ENCODE measurements around the gene RTF2.
A peak's percentile ranks its signal among the peaks of the same experiment; 100 is the strongest.

The RTF2 gene

GRCh38 chr20:56468316-56469076 lies at the start of gene RTF2:
Gene RTF2 (plus strand): TSS chr20:56468627. CDS start chr20:56468698, 71 bp downstream.
- peak within 1 kb of the TSS; percentile 94 for H3K4me3 ChIP-seq (ENCODE audit: low read depth, low read length)

- H3K4me3 ChIP-seq (ENCODE audit: low read depth, low read length) = no peak overlapping the region
These were observed 48.4 kb upstream of the RTF2 start for GRCh38 chr20:56420028-56420427.

- H3K4me3 ChIP-seq (ENCODE audit: low read depth, low read length) = no peak overlapping the region
These were observed 47.3 kb upstream of the RTF2 start for GRCh38 chr20:56420940-56421688.

GRCh38 chr20:56422076-56422823 lies 46.2 kb upstream of the RTF2 start:
- no peak overlapping the region for H3K4me3 ChIP-seq (ENCODE audit: low read depth, low read length)

DNA sequence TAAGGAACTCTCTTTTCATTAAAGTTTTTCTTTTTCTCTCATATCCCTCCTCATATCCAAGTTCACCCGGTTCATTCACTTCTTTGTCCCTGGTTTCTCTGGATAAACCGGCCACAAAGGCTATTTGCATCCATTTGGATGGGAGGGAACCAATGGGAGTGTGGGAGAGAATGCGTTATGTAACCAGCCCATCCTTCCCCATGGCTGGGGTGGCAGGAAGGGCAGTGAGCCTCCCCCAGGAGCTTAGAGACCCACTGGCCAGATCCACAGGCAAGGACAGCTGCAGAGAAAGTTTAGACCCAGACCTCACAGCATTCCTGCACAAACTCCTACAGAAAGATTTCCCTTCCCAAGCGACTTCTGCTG lies 45.6 kb upstream of the RTF2 start:
- no peak overlapping the region for H3K4me3 ChIP-seq (ENCODE audit: low read depth, low read length)

- H3K4me3 ChIP-seq (ENCODE audit: low read depth, low read length) = no peak overlapping the region
These were observed 45.2 kb upstream of the RTF2 start for GRCh38 chr20:56423211-56423610.

DNA sequence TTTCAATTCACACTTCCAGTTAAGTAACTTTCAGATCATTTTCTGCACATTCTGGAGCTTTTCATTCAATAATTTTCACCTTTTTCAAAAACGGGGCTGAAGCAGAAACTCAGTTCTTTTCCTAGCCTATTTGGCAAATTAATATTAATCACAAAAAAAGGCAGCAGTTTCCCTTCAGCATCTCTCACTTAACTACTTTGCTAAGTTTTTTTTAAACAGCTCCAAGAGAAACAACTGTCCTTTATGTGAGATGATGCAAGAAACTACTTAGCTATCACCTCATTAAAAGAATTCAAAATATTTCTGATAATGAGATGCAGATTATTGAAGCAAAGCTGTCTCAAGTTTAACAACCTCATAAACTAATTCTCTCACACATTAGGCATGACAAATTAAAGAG lies 44.5 kb upstream of the RTF2 start:
- H3K4me3 ChIP-seq (ENCODE audit: low read depth, low read length) = no peak overlapping the region

GRCh38 chr20:56424931-56425330 lies 43.5 kb upstream of the RTF2 start:
- H3K4me3 ChIP-seq (ENCODE audit: low read depth, low read length) = no peak overlapping the region

DNA sequence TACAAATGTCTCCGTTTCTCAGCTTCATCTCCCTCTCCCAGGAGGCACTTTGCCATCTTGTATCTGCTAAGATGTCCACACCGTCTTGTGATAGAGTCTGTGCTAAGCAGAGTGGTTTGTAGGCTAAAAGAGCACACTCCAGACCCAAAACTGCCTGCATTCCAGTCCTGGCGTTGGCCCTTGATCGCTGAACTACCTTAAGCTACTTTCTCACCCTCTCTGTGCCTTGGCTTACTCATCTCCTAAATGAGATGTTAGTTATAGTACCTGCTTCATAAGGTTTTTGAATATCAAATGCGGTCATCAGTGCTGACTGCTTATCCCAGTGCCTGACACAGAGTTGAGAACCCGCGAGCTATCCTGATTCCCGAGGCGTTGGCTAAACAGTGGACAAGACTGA lies 42.4 kb upstream of the RTF2 start:
- H3K4me3 ChIP-seq (ENCODE audit: low read depth, low read length) = no peak overlapping the region

GRCh38 chr20:56426926-56427325 lies 41.5 kb upstream of the RTF2 start:
- no peak overlapping the region for H3K4me3 ChIP-seq (ENCODE audit: low read depth, low read length)

- H3K4me3 ChIP-seq (ENCODE audit: low read depth, low read length) = no peak overlapping the region
These were observed 40.6 kb upstream of the RTF2 start for GRCh38 chr20:56427797-56428196.

DNA sequence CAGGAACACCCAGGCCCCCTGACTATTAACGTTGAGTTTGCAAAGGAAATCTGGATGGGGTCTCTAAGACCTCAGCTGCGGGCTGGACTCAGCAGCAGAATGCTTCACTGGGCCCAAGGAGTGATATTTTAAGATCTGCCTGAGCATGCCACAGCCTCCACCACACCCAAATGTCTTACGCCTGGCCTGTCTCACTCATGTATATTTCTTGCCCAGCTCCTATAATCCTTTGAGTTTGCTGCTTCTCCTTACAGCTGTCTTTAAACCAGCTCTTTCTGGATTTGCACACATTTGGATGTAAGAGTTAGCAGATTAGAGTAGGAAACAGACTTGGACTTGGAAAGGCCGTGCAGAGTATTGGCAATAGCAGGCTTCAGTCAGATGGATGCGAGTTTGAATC lies 40.0 kb upstream of the RTF2 start:
- no peak overlapping the region for H3K4me3 ChIP-seq (ENCODE audit: low read depth, low read length)

- no peak overlapping the region for H3K4me3 ChIP-seq (ENCODE audit: low read depth, low read length)
These were observed 39.5 kb upstream of the RTF2 start for GRCh38 chr20:56428881-56429280.

DNA sequence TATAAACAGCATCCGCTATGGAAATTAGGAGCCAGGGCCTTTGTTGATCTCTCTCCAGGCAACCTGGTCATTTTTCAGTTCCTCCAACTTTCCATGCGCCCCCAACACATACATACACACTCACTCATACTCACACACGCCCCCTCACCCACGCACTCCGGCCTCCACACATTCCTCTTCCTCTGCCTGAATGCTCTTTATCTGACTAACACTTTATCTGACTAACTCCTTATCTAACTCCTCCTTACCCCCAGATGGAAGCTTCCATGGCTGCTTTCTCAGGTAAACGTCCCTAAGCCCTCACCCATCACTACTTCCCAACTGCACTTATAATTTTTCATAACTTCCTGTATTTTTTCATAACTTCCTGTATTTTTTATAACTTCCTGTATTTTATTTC lies 38.9 kb upstream of the RTF2 start:
- H3K4me3 ChIP-seq (ENCODE audit: low read depth, low read length) = no peak overlapping the region

- H3K4me3 ChIP-seq (ENCODE audit: low read depth, low read length) = no peak overlapping the region
These were observed 38.5 kb upstream of the RTF2 start for GRCh38 chr20:56429941-56430340.

- H3K4me3 ChIP-seq (ENCODE audit: low read depth, low read length) = no peak overlapping the region
These were observed 38.0 kb upstream of the RTF2 start for GRCh38 chr20:56430461-56430860.

GRCh38 chr20:56430957-56431356 lies 37.5 kb upstream of the RTF2 start:
- H3K4me3 ChIP-seq (ENCODE audit: low read depth, low read length) = no peak overlapping the region

DNA sequence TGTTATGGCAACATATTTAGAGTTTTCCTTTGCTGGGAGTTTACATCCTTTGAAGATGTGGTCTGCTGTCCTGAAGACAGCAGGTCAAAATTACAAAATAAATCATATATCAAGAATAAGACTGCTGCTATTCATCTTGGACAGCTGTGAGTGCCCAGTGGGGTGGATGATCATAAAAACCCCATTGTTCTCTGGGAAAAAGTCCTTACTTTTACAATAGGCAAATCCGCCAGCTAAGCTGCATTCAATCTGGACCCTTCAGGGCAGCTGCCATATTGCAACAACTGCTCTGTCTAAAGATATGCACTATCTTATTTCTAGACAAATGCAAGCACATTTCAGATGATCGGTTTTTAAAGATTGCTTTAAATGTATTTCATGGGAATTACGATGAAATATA lies 37.0 kb upstream of the RTF2 start:
- no peak overlapping the region for H3K4me3 ChIP-seq (ENCODE audit: low read depth, low read length)

- no peak overlapping the region for H3K4me3 ChIP-seq (ENCODE audit: low read depth, low read length)
These were observed 35.1 kb upstream of the RTF2 start for GRCh38 chr20:56433221-56433879.

GRCh38 chr20:56433880-56434255 lies 34.6 kb upstream of the RTF2 start:
- no peak overlapping the region for H3K4me3 ChIP-seq (ENCODE audit: low read depth, low read length)

DNA sequence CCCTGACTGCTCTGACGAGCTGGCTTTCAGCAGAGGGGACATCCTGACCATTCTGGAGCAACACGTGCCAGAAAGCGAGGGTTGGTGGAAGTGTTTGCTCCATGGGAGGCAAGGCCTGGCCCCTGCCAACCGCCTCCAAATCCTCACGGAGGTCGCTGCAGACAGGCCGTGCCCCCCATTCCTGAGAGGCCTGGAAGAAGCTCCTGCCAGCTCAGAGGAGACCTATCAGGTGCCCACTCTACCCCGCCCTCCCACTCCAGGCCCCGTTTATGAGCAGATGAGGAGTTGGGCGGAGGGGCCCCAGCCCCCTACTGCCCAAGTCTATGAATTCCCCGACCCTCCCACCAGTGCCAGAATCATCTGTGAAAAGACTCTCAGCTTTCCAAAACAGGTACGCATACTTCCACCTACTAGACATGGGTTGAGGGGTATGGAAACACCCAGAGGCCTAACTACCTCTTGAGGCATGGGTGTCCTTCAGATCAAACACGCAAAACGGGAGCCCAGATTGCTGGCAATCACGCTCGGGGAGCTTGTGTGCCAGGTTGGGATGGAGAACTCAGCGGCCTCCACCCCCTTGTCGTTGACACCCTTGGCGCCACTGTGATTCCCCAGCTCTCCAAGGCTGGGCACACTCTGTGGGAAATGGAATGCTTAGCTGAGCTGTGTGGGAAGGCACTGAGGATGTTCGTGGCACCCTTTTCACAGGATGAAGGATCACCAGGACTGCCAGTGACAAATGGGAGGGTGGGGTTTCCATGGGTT lies 31.0 kb upstream of the RTF2 start:
- no peak overlapping the region for H3K4me3 ChIP-seq (ENCODE audit: low read depth, low read length)
